ENCODE data around the gene KRTAP5-10.

GRCh38 chr11:71542879-71543777 is 22.2 kb upstream of the KRTAP5-10 start:
- TF ChIP-seq EZH2 (IDR thresholded peaks at IDR 0.05; ENCODE audit: insufficient read depth, poor library complexity, severe bottlenecking): no peak
- TF ChIP-seq EZH2phosphoT487 (IDR thresholded peaks at IDR 0.05; ENCODE audit: insufficient read depth, low read depth): no peak
